H9 (cell line): ENCODE results near the gene CCDC51. TPM values are rescaled to one million over a fixed set of nuclear protein-coding genes. Genes with fewer than 3 reads are reported as not detected.

ENCODE experiments used
- DNase-seq: peaks from one replicate; pipeline ENCODE4 v3.0.0-alpha.2; 2017
- H2AFZ ChIP-seq: one replicate; pipeline ENCODE4 v1.6.1; 2013; ENCODE audit warnings: mild to moderate bottlenecking, low read length, control low read depth, moderate library complexity
- H2AK5ac ChIP-seq: 2 replicates; pipeline ENCODE4 v1.6.1; 2013; ENCODE audit warnings: low read length, control low read depth, mixed read lengths; ENCODE audit not compliant: insufficient read length
- H2BK120ac ChIP-seq: one replicate; pipeline ENCODE4 v1.6.1; 2013; ENCODE audit warnings: low read depth, mild to moderate bottlenecking, low read length, control low read depth, inconsistent platforms; ENCODE audit not compliant: poor library complexity, severe bottlenecking
- H2BK12ac ChIP-seq: 2 replicates; pipeline ENCODE4 v1.6.1; 2013; ENCODE audit warnings: low read length, control low read depth, mixed read lengths, low read depth; ENCODE audit not compliant: insufficient read length
- H2BK15ac ChIP-seq: 2 replicates; pipeline ENCODE4 v1.6.1; 2013; ENCODE audit warnings: low read depth, low read length, control low read depth
- H2BK20ac ChIP-seq: one replicate; pipeline ENCODE4 v1.6.1; 2013; ENCODE audit warnings: low read depth, mild to moderate bottlenecking, low read length, control low read depth, inconsistent platforms; ENCODE audit not compliant: poor library complexity, severe bottlenecking
- H2BK5ac ChIP-seq: 2 replicates; pipeline ENCODE4 v1.6.1; 2013; ENCODE audit warnings: low read length, control low read depth, mixed read lengths; ENCODE audit not compliant: insufficient read length
- H3K14ac ChIP-seq: 2 replicates; pipeline ENCODE4 v1.6.1; 2013; ENCODE audit warnings: low read length, control low read depth; ENCODE audit not compliant: insufficient read depth
- H3K18ac ChIP-seq: 2 replicates; pipeline ENCODE4 v1.6.1; 2013; ENCODE audit warnings: low read depth, mild to moderate bottlenecking, mixed read lengths, low read length, control low read depth; ENCODE audit not compliant: insufficient read length
- H3K23ac ChIP-seq: 2 replicates; pipeline ENCODE4 v1.6.1; 2013; ENCODE audit warnings: low read length, control low read depth, mixed read lengths, low read depth; ENCODE audit not compliant: insufficient read length
- H3K23me2 ChIP-seq: 2 replicates; pipeline ENCODE4 v1.6.1; 2013; ENCODE audit warnings: low read depth, mild to moderate bottlenecking, mixed read lengths, low read length, control low read depth; ENCODE audit not compliant: insufficient read length, poor library complexity, severe bottlenecking
- H3K27ac ChIP-seq: 2 replicates; pipeline ENCODE4 v1.5.1; 2013; ENCODE audit warnings: low read length, control low read depth, mixed read lengths, low read depth; ENCODE audit not compliant: insufficient read length
- H3K27me3 ChIP-seq: 2 replicates; pipeline ENCODE4 v1.6.1; 2013; ENCODE audit warnings: low read length, control low read depth, inconsistent platforms; ENCODE audit not compliant: insufficient read depth
- H3K4ac ChIP-seq: 2 replicates; pipeline ENCODE4 v1.6.1; 2013; ENCODE audit warnings: low read depth, mild to moderate bottlenecking, control low read depth, inconsistent platforms, low read length, moderate library complexity
- H3K4me1 ChIP-seq: 2 replicates; pipeline ENCODE4 v1.6.1; 2013; ENCODE audit warnings: low read length, control low read depth, inconsistent platforms; ENCODE audit not compliant: insufficient read depth
- H3K4me2 ChIP-seq: 2 replicates; pipeline ENCODE4 v1.6.1; 2013; ENCODE audit warnings: low read length, control low read depth, mixed read lengths; ENCODE audit not compliant: insufficient read length, insufficient read depth
- H3K56ac ChIP-seq: 2 replicates; pipeline ENCODE4 v1.6.1; 2013; ENCODE audit warnings: low read depth, mild to moderate bottlenecking, mixed read lengths, low read length, control low read depth; ENCODE audit not compliant: insufficient read length
- H3K79me1 ChIP-seq: 2 replicates; pipeline ENCODE4 v1.6.1; 2013; ENCODE audit warnings: low read depth, mild to moderate bottlenecking, moderate library complexity, low read length, control low read depth, inconsistent platforms; ENCODE audit not compliant: insufficient read depth, poor library complexity, severe bottlenecking
- H3K79me2 ChIP-seq: 2 replicates; pipeline ENCODE4 v1.6.1; 2013; ENCODE audit warnings: low read length, control low read depth, inconsistent platforms; ENCODE audit not compliant: insufficient read depth
- H3K9ac ChIP-seq: 2 replicates; pipeline ENCODE4 v1.6.1; 2013; ENCODE audit warnings: low read length, control low read depth, mixed read lengths; ENCODE audit not compliant: insufficient read length; ENCODE audit errors: extremely low read depth
- H3K9me3 ChIP-seq: one replicate; pipeline ENCODE4 v1.6.1; 2013; ENCODE audit warnings: low read depth, low read length, inconsistent platforms; ENCODE audit not compliant: control insufficient read depth
- H3T11ph ChIP-seq: one replicate; pipeline ENCODE4 v1.6.1; 2013; ENCODE audit warnings: mild to moderate bottlenecking, low read length, control low read depth, inconsistent platforms
- H4K20me1 ChIP-seq: one replicate; pipeline ENCODE4 v1.6.1; 2013; ENCODE audit not compliant: control insufficient read depth, insufficient read length, insufficient read depth
- H4K5ac ChIP-seq: 2 replicates; pipeline ENCODE4 v1.6.1; 2013; ENCODE audit warnings: low read depth, mild to moderate bottlenecking, mixed read lengths, low read length, control low read depth; ENCODE audit not compliant: insufficient read length
- H4K8ac ChIP-seq: replicated peaks from 2 replicates; pipeline ENCODE4 v1.6.1; 2013; ENCODE audit warnings: low read length, control low read depth, mixed read lengths, low read depth; ENCODE audit not compliant: insufficient read length
- H4K91ac ChIP-seq: 2 replicates; pipeline ENCODE4 v1.6.1; 2013; ENCODE audit warnings: low read depth, mild to moderate bottlenecking, moderate library complexity, mixed read lengths, low read length, control low read depth; ENCODE audit not compliant: insufficient read length
- H3K27ac Mint-ChIP-seq, 3 experiments: 2 replicates in 2 of 3; 3 replicates in 1 of 3; pipeline ENCODE4 v1.8.0; 2020 to 2021; ENCODE audit warnings: mixed read lengths in 3 of 3, mild to moderate bottlenecking in 1 of 3, moderate library complexity in 1 of 3
- H3K27me3 Mint-ChIP-seq: 2 replicates; pipeline ENCODE4 v1.8.0; 2021; ENCODE audit warnings: low read depth, mild to moderate bottlenecking, moderate library complexity, mixed read lengths
- H3K36me3 Mint-ChIP-seq, 3 experiments: 2 replicates in 2 of 3; 3 replicates in 1 of 3; pipeline ENCODE4 v1.8.0; 2020 to 2021; ENCODE audit warnings: low read depth in 3 of 3, mixed read lengths in 3 of 3; ENCODE audit not compliant: insufficient read depth in 1 of 3
- H3K4me1 Mint-ChIP-seq, 2 experiments: 2 replicates each; pipeline ENCODE4 v1.8.0; 2020; ENCODE audit warnings: mixed read lengths in 2 of 2
- H3K4me3 Mint-ChIP-seq, 2 experiments: 2 replicates in 1 of 2; 3 replicates in 1 of 2; pipeline ENCODE4 v1.8.0; 2020 to 2021; ENCODE audit warnings: mild to moderate bottlenecking in 2 of 2, mixed read lengths in 2 of 2, moderate library complexity in 1 of 2
- H3K9me3 Mint-ChIP-seq, 2 experiments: 2 replicates in 1 of 2; 3 replicates in 1 of 2; pipeline ENCODE4 v1.8.0; 2020; ENCODE audit warnings: mild to moderate bottlenecking in 2 of 2, mixed read lengths in 2 of 2, moderate library complexity in 1 of 2
- WGBS: extraction: QIAGEN DNeasy Blood & Tissue Kit; methylation state at CpG from one replicate; pipeline ENCODE4 v1.1.7; 2013; ENCODE audit warnings: missing lambda C conversion rate, low lambda C conversion rate, mixed read lengths; ENCODE audit not compliant: insufficient read length; ENCODE audit errors: extremely low coverage; 5-methylcytosine and 5-hydroxymethylcytosine counted together
- total RNA-seq: library from RNA; stranded (reverse); gene quantifications from 2 replicates; pipeline ENCODE4 v1.2.1, GENCODE V29; 2021
- TF ChIP-seq, protein P1 (sequence below): fragments of 200-600 bp; sonication (generic); conservative IDR thresholded peaks from 3 replicates; pipeline ENCODE4 v1.8.0; 2021; ENCODE audit warnings: antibody characterized with exemption, mild to moderate bottlenecking

CCDC51 gene
- total RNA-seq, 1 experiment from 2014 or later: 20.0 TPM

GRCh38 chr3:48405971-48406370 lies 33.9 kb downstream of the CCDC51 start:
- Histone ChIP-seq H3T11ph (no peak overlapping the region), H4K8ac (no peak overlapping the region), H2AK5ac (no peak overlapping the region), H3K56ac (no peak overlapping the region), H3K79me1 (no peaks in the 10 kb centered on the region), H2BK120ac (no peak overlapping the region), H3K9me3 (no peaks in the 10 kb centered on the region), H2AFZ (no peak overlapping the region), H2BK15ac (no peak overlapping the region), H3K4me1 (no peaks in the 10 kb centered on the region), H4K5ac (no peak overlapping the region), H3K23ac (no peak overlapping the region), H2BK20ac (no peak overlapping the region), H2BK12ac (no peak overlapping the region), H3K9ac (no peak overlapping the region), H3K27me3 (no peaks in the 10 kb centered on the region), H4K20me1 (no peaks in the 10 kb centered on the region), H3K23me2 (no peaks in the 10 kb centered on the region), H4K91ac (no peak overlapping the region), H3K27ac (no peak overlapping the region), H2BK5ac (no peak overlapping the region), H3K18ac (no peak overlapping the region), H3K4me2 (no peak overlapping the region), H3K79me2 (no peaks in the 10 kb centered on the region), H3K4ac (no peak overlapping the region), H3K14ac (no peak overlapping the region)
- Mint-ChIP-seq H3K27me3 (no peaks in the 10 kb centered on the region; the same call in 1 of the 2 replicates), H3K36me3 (peaks cover 50 to 91% (median 76%) of the 10 kb centered on the region in 3 experiments), H3K9me3 (no peaks in the 10 kb centered on the region), H3K27ac (no peak overlapping the region), H3K4me3 (no peak overlapping the region), H3K4me1 (no peaks in the 10 kb centered on the region)
- TF ChIP-seq, protein P1, sequence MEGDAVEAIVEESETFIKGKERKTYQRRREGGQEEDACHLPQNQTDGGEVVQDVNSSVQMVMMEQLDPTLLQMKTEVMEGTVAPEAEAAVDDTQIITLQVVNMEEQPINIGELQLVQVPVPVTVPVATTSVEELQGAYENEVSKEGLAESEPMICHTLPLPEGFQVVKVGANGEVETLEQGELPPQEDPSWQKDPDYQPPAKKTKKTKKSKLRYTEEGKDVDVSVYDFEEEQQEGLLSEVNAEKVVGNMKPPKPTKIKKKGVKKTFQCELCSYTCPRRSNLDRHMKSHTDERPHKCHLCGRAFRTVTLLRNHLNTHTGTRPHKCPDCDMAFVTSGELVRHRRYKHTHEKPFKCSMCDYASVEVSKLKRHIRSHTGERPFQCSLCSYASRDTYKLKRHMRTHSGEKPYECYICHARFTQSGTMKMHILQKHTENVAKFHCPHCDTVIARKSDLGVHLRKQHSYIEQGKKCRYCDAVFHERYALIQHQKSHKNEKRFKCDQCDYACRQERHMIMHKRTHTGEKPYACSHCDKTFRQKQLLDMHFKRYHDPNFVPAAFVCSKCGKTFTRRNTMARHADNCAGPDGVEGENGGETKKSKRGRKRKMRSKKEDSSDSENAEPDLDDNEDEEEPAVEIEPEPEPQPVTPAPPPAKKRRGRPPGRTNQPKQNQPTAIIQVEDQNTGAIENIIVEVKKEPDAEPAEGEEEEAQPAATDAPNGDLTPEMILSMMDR: no peak
- no peak for DNase-seq
- WGBS: no CpG with 5 or more reads among the region's 1 CpG
